HS-5 (cell line): ENCODE data around the gene TRAF3IP1.
"Not testable (repeated sequence)": the region's sequence is repeated elsewhere in the genome, so short reads cannot be mapped to it uniquely, and the experiment has no call there.

Source experiments
- DNase-seq: peaks from one replicate; pipeline ENCODE4 v3.0.0-alpha.2; 2012; ENCODE audit warnings: low read depth

The TRAF3IP1 gene

DNA sequence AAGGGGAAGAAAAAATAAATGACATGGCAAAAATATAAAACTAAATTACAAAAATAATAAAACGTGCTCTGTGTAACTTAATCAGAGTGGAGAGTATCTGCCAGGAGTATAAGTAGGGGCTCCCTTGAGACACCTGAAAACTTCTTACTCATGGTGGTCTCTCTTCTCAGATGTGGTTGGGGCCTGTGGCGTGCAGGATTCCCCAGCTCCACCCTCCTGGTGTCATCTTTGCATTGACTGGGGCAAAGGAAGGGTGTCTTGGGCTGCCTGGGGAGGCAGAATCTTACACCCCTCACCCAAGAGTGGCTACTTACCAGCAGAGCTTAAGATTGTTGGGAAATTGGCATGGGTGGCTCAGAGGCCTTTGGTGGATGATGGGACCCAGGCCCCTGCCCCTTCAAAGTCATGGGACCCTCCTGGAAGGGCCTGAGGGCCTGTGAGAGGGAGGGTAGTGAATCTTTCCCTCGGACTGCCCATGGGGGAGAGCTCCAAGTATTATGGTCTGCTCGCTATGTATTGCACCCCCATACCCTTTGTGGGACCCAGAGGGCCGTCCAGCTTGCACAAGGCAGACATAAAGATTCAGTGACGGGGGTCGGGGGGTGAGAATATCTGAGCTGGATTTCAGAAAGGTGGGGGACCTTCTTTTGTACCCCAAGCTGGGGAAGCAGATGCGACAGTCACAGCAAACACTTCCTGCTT, 6.9 kb upstream of the TRAF3IP1 start:
- DNase-seq, result no peak

DNA sequence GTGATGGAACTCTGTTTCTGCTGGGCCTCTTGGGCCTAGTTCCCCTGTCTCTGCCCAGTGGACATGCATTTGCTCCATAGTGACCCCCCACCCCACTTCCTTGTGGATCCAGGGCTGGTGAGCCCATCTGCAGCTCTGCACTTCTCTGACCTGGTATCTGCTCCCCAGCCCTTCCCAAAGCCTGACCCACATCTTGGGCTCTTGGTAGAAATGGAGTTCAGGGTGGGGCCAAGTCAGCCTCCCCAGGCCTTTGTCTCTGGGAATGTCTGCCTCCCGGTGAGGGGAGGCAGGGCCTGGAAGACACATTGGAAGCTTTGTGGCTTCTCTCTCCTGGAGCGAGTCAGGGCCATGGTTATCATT, 6.3 kb upstream of the TRAF3IP1 start:
- no peak for DNase-seq

DNA sequence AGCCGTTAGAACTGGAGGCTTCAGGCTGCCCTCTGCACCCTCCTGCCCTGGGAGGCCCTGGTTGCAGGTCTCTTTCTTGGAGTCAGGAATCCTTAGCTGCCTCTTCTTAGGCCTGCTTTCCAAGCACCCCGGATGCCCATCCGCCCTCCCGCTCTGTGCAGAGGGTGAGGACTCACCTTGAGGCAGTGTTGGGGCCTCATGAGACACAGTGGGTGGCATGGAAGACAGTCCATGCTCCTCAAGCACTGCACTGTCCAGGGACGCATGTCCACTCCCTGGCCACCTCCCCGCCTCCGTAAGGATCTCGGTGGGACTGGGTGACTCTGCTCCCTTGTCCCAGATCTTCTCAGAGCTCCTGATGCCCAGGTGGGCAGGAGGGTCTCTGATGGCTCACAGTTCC, 5.7 kb upstream of the TRAF3IP1 start:
- no peak for DNase-seq

DNA sequence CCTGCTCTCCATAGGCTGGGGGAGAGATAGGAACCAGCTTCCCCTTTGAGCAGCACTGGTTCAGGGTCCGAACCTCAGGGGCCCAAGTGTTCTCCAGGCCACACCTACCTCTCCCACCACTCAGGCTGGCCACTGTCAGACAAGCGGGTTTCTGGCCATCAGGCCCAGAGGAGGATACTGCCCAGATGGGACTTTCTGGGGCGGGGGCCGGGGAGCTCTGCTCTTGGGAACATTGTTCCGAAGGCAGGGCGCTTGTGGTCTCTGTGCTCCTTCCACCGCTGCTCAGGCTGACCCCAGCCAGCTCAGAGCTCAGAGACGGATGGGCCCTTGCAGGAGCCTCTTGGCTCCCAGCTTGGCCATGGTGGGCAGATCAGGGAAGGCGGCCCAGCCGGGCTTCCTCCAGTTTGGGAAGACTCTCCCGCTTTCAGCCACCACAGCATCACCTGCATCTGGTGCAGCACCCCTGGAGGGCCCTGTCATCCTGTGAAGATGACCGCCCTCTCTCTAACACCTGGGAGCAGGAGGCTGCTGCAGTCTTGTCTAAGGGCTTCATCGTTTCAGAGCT, 5.2 kb upstream of the TRAF3IP1 start:
- DNase-seq, result no peak

DNA sequence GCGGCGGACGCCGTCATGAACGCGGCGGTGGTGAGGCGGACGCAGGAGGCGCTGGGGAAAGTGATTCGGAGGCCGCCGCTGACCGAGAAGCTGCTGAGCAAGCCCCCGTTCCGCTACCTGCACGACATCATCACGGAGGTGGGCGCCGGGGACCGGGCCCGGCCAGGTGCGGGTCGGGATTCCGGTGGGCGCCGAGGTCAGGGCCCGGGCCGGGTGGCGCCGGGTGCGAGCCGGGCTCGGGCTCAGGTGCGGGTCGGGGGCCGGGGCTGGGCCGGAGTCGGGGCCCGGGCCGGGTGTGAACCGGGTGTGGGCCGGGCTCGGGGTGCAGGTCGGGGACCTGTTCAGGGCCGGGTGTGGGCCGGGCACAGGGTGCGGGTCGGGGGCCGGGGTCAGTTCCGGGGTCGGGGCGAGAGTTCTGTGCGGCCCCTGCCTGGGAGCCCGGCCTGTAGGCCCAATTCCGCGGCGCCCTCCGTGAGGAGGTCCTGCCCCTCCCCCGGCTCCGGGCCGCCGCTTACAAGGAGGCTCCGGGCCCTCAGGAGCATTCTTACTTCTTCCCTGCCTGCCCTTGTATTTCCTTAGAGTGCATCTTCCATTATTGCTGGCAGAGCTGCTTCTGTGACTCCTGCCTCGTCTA, 447 bp downstream of the TRAF3IP1 start:
- DNase-seq, result no peak

DNA sequence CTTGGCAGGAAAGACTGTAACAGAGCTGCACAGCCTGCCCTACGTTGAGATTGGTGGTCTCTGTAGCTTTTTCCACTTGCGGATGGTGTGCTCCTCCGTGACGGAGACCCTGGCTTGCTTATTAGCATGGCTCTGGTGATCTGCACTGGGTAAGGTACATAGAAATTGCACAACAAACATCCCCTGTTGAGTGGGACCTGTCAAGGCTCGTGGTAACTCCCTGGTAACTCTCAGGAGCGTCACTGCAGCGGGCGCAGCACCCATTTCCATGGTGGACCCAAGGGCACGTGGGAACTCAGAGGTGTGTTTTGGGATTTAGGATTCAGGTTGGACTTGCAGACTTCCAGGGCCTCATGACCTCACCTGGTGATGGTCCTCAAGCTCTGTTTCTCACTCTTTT, 1.1 kb downstream of the TRAF3IP1 start:
- no peak for DNase-seq

DNA sequence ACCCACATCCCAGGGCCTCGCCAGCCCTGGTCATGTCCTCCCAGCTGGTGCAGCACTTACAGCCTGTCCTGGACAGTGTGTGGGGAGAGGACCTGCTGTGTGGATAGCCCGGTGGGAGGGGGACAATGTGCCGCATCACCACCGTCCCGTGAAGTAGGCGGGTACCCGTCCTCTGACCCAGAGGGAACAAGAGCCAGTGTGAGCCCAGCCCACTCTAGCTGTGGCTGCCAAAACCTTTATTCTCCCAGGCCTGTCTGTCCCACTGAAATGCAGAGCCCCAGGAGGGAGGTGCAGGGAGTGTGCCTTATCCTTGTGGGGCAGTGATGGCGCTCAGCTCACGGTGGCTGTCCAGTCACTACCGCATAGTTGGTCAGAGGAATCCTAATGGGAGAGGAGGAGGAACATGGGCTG, 1.7 kb downstream of the TRAF3IP1 start:
- no peak for DNase-seq

DNA sequence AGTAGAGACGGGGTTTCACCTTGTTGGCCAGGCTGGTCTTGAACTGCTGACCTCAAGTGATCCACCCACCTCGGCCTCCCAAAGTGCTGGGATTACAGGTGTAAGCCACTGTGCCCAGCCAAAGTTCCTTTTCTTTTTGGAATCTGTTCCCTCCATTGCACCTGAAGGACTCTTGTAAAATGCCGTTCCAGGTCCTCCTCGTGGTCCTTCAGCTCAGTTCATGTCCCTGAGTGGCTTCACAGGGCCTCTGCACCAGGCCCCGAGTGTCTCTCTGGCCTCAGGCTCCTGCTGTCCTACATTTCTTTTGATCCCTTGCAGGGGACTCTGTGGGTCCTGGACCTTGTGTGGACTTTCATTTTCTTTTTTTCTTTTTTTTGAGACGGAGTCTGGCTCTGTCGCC, 3.9 kb downstream of the TRAF3IP1 start:
- DNase-seq, result not testable (repeated sequence)

DNA sequence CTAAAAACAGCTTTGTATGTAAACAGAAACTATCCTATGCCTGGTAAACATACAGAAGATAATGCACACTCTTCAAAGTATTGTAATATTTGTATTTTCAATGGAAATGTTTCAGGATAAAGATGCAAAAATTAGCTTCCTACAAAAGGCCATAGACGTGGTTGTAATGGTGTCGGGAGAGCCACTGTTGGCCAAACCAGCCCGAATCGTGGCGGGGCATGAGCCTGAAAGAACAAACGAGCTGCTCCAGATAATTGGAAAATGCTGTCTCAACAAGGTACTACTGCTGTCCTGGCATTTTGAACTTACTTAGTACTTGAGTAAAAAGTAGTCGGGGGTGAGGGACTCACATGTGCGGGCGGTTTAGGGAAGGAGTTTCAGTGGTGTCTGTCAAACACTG, 5.4 kb downstream of the TRAF3IP1 start:
- no peak for DNase-seq

DNA sequence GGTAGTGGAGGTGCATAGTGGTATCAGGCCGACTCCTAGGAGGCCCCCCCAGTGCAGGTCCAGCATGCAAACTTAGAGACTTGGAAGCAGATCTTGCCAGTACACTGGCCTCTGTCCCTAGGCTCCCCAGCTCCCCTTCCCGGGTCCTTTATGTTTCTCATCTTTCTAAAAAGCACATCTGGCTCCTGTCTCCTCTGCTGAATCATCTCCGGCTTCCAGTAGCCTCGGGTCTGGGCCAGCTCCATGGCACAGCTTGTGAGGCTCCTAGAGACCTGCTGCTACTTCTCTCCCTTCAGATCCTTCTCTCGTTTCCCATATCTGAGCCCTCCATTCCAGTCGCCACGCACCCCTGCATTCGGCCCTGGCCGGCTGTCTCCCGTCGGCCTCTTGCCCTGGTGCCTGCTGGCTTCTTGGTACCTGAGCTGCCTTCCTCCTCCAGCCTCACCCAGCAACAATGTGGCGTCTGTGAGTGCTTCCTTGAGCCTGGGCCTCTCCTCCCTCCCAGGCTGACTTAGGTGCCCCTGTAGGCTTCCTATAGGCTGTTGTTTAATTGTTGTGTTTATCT, 6.6 kb downstream of the TRAF3IP1 start:
- no peak for DNase-seq

DNA sequence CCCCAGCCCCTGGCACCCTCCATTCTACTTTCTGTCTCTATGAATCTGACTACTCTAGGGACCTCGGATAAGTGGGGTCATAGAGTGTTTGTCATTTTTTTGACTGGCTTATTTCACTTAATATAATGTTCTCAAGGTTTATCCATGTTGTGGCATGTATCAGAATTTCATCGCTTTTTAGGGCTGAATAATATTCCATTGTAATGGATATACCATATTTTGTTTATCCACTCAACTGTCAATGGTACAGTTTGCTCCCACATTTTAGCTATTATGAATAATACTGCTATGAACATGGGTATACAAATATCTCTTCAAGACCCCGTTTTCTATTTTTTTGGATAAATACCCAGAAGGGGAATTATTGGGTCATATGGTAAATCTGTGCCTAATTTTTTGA, 7.4 kb downstream of the TRAF3IP1 start:
- no peak for DNase-seq

DNA sequence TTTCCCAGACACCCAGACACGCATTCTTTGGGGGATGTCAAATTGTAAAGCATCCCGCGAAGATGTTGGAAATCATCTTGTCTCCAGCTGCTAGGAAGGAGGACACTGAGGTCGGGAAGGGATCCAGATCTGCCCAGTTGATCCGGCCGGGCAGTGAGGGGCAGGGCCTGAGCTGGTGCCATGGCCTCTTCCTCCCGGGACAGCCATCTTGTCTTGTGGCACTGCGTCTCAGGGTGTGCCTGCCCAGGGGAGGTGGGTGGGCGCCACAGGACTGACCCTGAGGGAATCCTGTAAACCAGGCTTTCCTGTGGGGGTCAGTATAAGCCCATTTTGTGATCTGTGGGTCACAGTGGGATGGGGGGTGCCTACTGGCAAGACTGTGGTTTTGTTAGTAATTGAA, 10.1 kb downstream of the TRAF3IP1 start:
- no peak for DNase-seq

DNA sequence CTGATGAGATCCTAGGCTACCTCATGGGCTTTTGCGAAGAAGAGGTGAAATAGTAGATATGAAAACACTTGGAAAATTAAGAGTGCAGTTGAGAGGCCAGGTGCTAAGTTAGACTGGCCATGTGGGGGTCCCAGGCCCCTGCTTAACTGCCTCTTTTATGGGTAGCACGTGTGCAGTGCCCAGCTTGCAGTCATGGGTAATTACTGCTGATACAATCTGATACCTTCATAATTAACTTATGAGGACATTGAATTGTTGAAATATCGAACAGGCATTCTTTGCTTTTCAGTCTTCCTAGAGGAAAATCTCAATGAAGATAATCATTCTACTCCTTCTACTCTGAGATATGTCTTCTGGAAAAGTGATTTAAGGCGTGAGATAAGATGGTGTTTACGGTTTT, 11.6 kb downstream of the TRAF3IP1 start:
- DNase-seq, result no peak

DNA sequence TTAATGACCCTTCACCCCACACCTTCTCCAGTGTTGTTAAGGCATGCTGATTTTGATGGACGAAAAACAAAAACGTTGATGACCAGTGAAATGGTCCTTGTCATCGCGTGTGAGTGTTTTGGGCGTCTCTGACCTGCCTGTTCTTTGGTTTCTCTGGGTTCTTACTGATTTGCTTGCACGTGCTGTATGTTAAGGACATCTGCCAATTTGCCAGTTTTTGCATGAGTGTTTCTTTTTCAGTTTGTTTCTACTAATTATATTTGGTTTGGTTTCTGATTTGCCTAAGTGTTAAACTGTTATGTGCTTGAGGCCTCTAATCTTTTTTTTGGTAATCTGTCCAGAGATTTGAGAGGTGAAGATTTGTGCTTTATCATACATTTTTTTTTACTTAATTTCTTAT, 14.6 kb downstream of the TRAF3IP1 start:
- DNase-seq, result no peak

DNA sequence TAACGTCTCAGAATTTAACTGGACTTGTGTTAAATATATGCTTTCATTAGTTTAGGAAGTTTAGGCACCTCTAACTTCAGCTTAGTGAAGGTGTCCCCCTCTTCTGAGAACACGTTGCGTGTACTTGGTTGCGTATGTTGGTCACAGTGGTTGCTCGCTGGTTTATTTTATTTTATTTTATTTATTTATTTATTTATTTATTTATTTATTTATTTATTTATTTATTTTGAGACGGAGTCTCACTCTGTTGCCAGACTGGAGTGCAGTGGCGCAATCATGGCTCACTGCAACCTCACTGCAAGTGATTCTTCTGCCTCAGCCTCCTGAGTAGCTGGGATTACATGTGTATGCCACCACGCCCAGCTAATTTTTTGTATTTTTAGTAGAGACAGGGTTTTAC, 15.3 kb downstream of the TRAF3IP1 start:
- DNase-seq, result not testable (repeated sequence)

DNA sequence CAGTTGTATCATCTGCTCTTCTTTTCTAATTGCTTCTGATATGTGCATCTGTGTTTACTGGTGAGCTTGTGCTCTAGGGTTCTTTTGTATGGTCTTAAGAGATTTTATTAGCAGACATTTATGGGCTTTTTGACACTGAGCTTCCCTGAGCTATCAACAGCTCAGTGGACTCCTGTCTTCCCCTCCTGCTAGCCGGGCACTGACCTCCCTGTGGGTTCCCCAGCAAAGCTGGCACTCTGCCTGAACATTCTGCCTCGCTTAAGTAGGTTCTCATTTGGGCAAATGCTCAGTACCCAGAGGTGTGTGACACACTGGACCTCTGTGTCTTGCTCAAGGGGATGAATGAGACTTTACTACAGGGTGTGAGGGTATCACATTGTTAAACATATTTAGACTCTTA, 15.8 kb downstream of the TRAF3IP1 start:
- no peak for DNase-seq

DNA sequence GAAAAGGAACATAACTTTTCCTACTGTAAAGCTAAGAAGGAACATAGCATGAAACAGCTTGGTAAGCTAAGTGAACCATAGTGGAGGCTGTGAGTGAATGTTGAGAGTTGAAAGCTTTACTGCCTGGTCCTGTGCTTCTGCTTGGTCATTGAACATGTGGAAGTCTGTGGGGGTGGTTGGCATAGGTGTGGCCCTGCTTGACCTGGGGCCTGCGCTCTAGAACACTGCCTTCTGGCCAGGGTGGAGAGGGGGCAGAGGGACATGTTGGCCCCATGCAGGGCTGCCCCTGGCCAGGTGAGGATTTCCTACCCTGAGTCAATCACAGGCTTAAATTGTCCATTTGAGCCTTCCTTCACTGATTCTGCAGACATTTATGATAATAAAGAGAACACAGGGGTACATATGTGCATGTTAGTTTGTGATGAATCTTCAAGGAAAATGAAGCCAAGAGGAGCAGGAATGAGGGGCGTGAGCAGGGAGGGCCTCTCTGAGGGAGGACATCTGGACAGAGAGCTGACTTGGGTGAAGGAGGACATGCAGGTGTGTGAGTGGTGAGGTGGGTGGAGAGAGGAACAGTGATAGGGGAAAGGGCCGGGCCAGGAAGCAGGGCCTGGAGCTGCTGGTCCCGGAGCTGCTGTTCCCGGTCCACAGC, 16.6 kb downstream of the TRAF3IP1 start:
- DNase-seq, result no peak

DNA sequence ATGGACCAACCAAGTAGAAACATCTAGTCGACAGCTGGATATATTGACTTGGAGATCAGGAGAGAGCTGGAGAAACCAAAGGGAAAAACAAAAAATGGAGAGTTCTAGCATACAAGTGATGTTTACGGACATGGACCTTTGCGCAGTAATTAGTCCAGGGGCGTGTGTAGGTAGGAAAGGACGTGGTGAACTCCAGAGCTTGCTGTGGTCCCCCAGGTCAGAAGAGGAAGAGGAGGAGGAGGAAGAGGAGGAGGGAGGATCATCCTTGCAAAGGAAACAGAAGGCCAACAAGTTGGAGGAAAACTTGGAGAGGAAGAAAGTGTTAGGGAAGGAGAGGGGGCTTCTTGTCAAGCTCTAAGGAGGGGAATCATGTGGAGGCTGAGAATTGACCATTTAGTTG, 17.5 kb downstream of the TRAF3IP1 start:
- DNase-seq, result no peak

DNA sequence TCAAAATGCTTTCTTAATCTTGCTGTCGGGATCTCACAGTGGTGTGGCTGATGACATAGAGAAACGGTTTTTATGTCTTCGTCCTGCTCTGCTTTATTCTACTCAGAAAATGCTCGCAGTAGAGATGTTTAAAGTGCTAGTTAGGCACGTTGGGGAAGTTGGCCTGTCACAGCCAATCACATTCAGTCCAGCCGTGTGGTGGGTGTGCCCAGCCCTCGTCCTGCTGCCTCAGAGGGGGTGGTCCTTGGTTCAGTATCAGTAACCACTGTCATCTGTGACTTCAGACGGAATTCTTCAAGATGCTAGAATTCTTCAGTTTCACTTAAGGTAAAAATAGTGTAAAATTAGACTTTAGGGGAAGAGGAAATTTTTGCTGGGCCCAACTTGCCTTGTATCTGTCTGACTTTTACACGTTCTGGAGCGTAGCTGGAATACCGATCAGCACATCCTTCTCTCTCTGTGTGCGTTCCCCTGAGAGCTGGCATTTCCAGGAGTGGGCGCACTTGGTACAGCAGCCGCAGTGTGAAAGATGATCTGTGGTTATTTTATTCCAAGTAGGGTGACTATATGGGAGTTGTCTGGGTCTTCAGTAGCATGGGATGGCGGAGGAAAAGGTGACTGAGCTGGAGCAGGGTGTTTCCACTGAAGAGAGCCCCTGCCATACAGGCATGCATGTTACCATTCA, 18.5 kb downstream of the TRAF3IP1 start:
- DNase-seq, result no peak

DNA sequence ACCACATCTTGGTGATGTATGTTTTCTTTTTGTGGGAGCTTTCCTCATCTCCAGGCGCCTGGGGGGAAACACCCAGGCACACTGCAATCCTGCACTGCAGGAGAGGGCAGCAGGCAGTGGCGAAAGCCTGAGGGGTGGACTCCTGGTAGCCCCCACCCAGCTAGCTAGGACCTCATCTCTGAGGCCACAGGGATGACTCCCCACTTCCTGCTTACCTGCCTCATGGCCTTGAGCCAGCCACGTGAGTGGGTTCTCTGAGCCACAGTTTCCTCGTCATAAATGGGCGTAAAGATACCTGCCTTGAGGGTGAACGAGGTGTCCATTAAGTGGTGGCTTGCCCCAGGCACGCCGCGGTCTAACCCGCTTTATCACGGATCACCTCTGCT, 19.1 kb downstream of the TRAF3IP1 start:
- no peak for DNase-seq

DNA sequence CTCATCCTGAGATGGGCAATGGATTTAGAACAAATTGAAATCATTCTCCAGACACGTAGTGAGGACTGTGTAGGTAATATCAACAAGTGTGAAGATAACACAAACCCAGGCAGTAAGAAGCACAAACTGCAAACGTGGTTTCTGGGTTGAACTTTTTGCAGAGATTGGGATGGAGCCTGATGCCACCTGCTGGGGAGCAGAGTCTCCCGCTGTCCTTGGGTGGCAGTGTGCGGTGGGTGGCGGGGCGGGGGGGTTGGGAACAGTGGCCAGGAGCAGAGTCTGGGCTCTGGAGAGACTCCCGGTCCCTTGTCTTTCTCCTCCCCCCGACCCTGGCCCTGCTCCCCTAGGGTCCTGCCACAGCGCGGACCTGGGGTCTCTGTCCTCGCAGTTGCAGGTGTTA, 19.5 kb downstream of the TRAF3IP1 start:
- no peak for DNase-seq

DNA sequence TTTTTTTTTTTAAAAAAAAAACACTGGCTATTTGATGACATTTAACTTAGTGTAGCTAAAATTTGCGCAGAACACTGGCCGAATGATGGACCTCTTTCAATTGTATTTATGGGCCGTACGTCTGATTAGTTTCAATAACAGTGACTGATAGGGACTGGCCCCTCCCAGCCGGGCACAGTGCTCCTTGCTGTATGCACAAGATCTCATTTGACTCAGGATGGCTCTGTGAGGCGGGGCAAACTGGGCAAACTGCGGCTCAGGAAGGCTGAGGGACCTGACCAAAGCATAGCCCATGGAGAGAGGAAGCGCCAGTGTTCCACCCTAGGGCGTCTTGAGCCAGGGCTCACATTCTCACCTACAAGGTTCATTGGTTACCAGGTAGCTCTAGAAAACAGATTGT, 21.2 kb downstream of the TRAF3IP1 start:
- no peak for DNase-seq

DNA sequence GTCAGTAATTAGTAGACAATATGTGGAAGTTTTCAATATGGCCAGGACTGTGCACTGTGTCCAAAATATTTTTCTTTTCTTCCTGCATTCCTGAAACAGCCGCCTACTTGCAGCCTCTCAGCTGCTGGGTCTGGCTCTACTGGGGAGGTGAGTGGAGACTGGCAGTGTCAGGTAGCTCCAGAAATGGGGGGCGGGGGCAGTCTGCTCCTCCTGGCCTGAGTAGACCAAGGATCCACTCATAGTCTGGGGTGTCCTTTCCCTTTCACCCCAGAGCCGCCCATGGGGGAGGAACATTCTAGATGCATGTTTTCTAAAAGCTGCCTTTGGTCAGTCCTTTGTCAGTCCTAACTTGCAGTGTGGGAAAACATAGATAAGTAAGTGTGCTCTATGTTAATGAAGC, 23.7 kb downstream of the TRAF3IP1 start:
- DNase-seq, result no peak
